H9 (cell line): ENCODE results near the gene CD300E. TPM values are rescaled to one million over a fixed set of nuclear protein-coding genes. Genes with fewer than 3 reads are reported as not detected.

ENCODE experiments used
- DNase-seq: peaks from one replicate; pipeline ENCODE4 v3.0.0-alpha.2; 2017
- H2AFZ ChIP-seq: one replicate; pipeline ENCODE4 v1.6.1; 2013; ENCODE audit warnings: mild to moderate bottlenecking, low read length, control low read depth, moderate library complexity
- H2AK5ac ChIP-seq: 2 replicates; pipeline ENCODE4 v1.6.1; 2013; ENCODE audit warnings: low read length, control low read depth, mixed read lengths; ENCODE audit not compliant: insufficient read length
- H2BK120ac ChIP-seq: one replicate; pipeline ENCODE4 v1.6.1; 2013; ENCODE audit warnings: low read depth, mild to moderate bottlenecking, low read length, control low read depth, inconsistent platforms; ENCODE audit not compliant: poor library complexity, severe bottlenecking
- H2BK12ac ChIP-seq: 2 replicates; pipeline ENCODE4 v1.6.1; 2013; ENCODE audit warnings: low read length, control low read depth, mixed read lengths, low read depth; ENCODE audit not compliant: insufficient read length
- H2BK15ac ChIP-seq: 2 replicates; pipeline ENCODE4 v1.6.1; 2013; ENCODE audit warnings: low read depth, low read length, control low read depth
- H2BK20ac ChIP-seq: one replicate; pipeline ENCODE4 v1.6.1; 2013; ENCODE audit warnings: low read depth, mild to moderate bottlenecking, low read length, control low read depth, inconsistent platforms; ENCODE audit not compliant: poor library complexity, severe bottlenecking
- H2BK5ac ChIP-seq: 2 replicates; pipeline ENCODE4 v1.6.1; 2013; ENCODE audit warnings: low read length, control low read depth, mixed read lengths; ENCODE audit not compliant: insufficient read length
- H3K14ac ChIP-seq: 2 replicates; pipeline ENCODE4 v1.6.1; 2013; ENCODE audit warnings: low read length, control low read depth; ENCODE audit not compliant: insufficient read depth
- H3K18ac ChIP-seq: 2 replicates; pipeline ENCODE4 v1.6.1; 2013; ENCODE audit warnings: low read depth, mild to moderate bottlenecking, mixed read lengths, low read length, control low read depth; ENCODE audit not compliant: insufficient read length
- H3K23ac ChIP-seq: 2 replicates; pipeline ENCODE4 v1.6.1; 2013; ENCODE audit warnings: low read length, control low read depth, mixed read lengths, low read depth; ENCODE audit not compliant: insufficient read length
- H3K23me2 ChIP-seq: 2 replicates; pipeline ENCODE4 v1.6.1; 2013; ENCODE audit warnings: low read depth, mild to moderate bottlenecking, mixed read lengths, low read length, control low read depth; ENCODE audit not compliant: insufficient read length, poor library complexity, severe bottlenecking
- H3K27ac ChIP-seq: 2 replicates; pipeline ENCODE4 v1.5.1; 2013; ENCODE audit warnings: low read length, control low read depth, mixed read lengths, low read depth; ENCODE audit not compliant: insufficient read length
- H3K27me3 ChIP-seq: 2 replicates; pipeline ENCODE4 v1.6.1; 2013; ENCODE audit warnings: low read length, control low read depth, inconsistent platforms; ENCODE audit not compliant: insufficient read depth
- H3K4ac ChIP-seq: 2 replicates; pipeline ENCODE4 v1.6.1; 2013; ENCODE audit warnings: low read depth, mild to moderate bottlenecking, control low read depth, inconsistent platforms, low read length, moderate library complexity
- H3K4me1 ChIP-seq: 2 replicates; pipeline ENCODE4 v1.6.1; 2013; ENCODE audit warnings: low read length, control low read depth, inconsistent platforms; ENCODE audit not compliant: insufficient read depth
- H3K4me2 ChIP-seq: 2 replicates; pipeline ENCODE4 v1.6.1; 2013; ENCODE audit warnings: low read length, control low read depth, mixed read lengths; ENCODE audit not compliant: insufficient read length, insufficient read depth
- H3K56ac ChIP-seq: 2 replicates; pipeline ENCODE4 v1.6.1; 2013; ENCODE audit warnings: low read depth, mild to moderate bottlenecking, mixed read lengths, low read length, control low read depth; ENCODE audit not compliant: insufficient read length
- H3K79me1 ChIP-seq: 2 replicates; pipeline ENCODE4 v1.6.1; 2013; ENCODE audit warnings: low read depth, mild to moderate bottlenecking, moderate library complexity, low read length, control low read depth, inconsistent platforms; ENCODE audit not compliant: insufficient read depth, poor library complexity, severe bottlenecking
- H3K79me2 ChIP-seq: 2 replicates; pipeline ENCODE4 v1.6.1; 2013; ENCODE audit warnings: low read length, control low read depth, inconsistent platforms; ENCODE audit not compliant: insufficient read depth
- H3K9ac ChIP-seq: 2 replicates; pipeline ENCODE4 v1.6.1; 2013; ENCODE audit warnings: low read length, control low read depth, mixed read lengths; ENCODE audit not compliant: insufficient read length; ENCODE audit errors: extremely low read depth
- H3K9me3 ChIP-seq: one replicate; pipeline ENCODE4 v1.6.1; 2013; ENCODE audit warnings: low read depth, low read length, inconsistent platforms; ENCODE audit not compliant: control insufficient read depth
- H3T11ph ChIP-seq: one replicate; pipeline ENCODE4 v1.6.1; 2013; ENCODE audit warnings: mild to moderate bottlenecking, low read length, control low read depth, inconsistent platforms
- H4K20me1 ChIP-seq: one replicate; pipeline ENCODE4 v1.6.1; 2013; ENCODE audit not compliant: control insufficient read depth, insufficient read length, insufficient read depth
- H4K5ac ChIP-seq: 2 replicates; pipeline ENCODE4 v1.6.1; 2013; ENCODE audit warnings: low read depth, mild to moderate bottlenecking, mixed read lengths, low read length, control low read depth; ENCODE audit not compliant: insufficient read length
- H4K8ac ChIP-seq: replicated peaks from 2 replicates; pipeline ENCODE4 v1.6.1; 2013; ENCODE audit warnings: low read length, control low read depth, mixed read lengths, low read depth; ENCODE audit not compliant: insufficient read length
- H4K91ac ChIP-seq: 2 replicates; pipeline ENCODE4 v1.6.1; 2013; ENCODE audit warnings: low read depth, mild to moderate bottlenecking, moderate library complexity, mixed read lengths, low read length, control low read depth; ENCODE audit not compliant: insufficient read length
- H3K27ac Mint-ChIP-seq, 3 experiments: 2 replicates in 2 of 3; 3 replicates in 1 of 3; pipeline ENCODE4 v1.8.0; 2020 to 2021; ENCODE audit warnings: mixed read lengths in 3 of 3, mild to moderate bottlenecking in 1 of 3, moderate library complexity in 1 of 3
- H3K27me3 Mint-ChIP-seq: 2 replicates; pipeline ENCODE4 v1.8.0; 2021; ENCODE audit warnings: low read depth, mild to moderate bottlenecking, moderate library complexity, mixed read lengths
- H3K36me3 Mint-ChIP-seq, 3 experiments: 2 replicates in 2 of 3; 3 replicates in 1 of 3; pipeline ENCODE4 v1.8.0; 2020 to 2021; ENCODE audit warnings: low read depth in 3 of 3, mixed read lengths in 3 of 3; ENCODE audit not compliant: insufficient read depth in 1 of 3
- H3K4me1 Mint-ChIP-seq, 2 experiments: 2 replicates each; pipeline ENCODE4 v1.8.0; 2020; ENCODE audit warnings: mixed read lengths in 2 of 2
- H3K4me3 Mint-ChIP-seq, 2 experiments: 2 replicates in 1 of 2; 3 replicates in 1 of 2; pipeline ENCODE4 v1.8.0; 2020 to 2021; ENCODE audit warnings: mild to moderate bottlenecking in 2 of 2, mixed read lengths in 2 of 2, moderate library complexity in 1 of 2
- H3K9me3 Mint-ChIP-seq, 2 experiments: 2 replicates in 1 of 2; 3 replicates in 1 of 2; pipeline ENCODE4 v1.8.0; 2020; ENCODE audit warnings: mild to moderate bottlenecking in 2 of 2, mixed read lengths in 2 of 2, moderate library complexity in 1 of 2
- CTCF ChIP-seq: fragments of 200-600 bp; sonication (generic); conservative IDR thresholded peaks from 3 replicates; pipeline ENCODE4 v1.8.0; 2021; ENCODE audit warnings: antibody characterized with exemption, mild to moderate bottlenecking
- WGBS: extraction: QIAGEN DNeasy Blood & Tissue Kit; methylation state at CpG from one replicate; pipeline ENCODE4 v1.1.7; 2013; ENCODE audit warnings: missing lambda C conversion rate, low lambda C conversion rate, mixed read lengths; ENCODE audit not compliant: insufficient read length; ENCODE audit errors: extremely low coverage; 5-methylcytosine and 5-hydroxymethylcytosine counted together
- total RNA-seq: library from RNA; stranded (reverse); gene quantifications from 2 replicates; pipeline ENCODE4 v1.2.1, GENCODE V29; 2021

The CD300E gene
- total RNA-seq, 1 experiment from 2014 or later: not detected

DNA sequence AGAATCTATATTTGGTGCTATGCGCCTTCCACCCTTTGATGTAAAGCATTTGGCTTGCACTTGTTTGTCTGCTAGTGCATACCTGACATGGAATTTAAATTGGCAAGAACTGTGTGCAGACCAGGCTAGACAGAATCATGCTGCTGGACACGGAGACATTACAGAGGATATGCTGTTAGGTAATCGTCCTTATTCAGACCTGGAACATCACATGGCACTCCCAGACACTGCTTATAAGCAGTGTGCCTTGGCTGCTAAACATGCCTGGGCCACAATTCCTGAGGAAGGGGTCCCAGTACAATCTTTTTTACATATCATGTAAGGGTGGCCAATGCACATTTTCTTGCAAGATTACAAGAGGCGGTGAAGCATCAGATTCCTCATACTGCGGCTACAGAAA, 37.8 kb downstream of the CD300E start:
- Histone ChIP-seq H2AFZ (no peak overlapping the region), H2BK15ac (no peak overlapping the region), H3K9ac (no peak overlapping the region), H3K27me3 (no peaks in the 10 kb centered on the region), H2BK12ac (no peak overlapping the region), H3K23me2 (no peaks in the 10 kb centered on the region), H3K4me1 (no peaks in the 10 kb centered on the region), H4K91ac (no peak overlapping the region), H3K9me3 (no peaks in the 10 kb centered on the region), H3K4ac (no peak overlapping the region), H3K27ac (no peak overlapping the region), H4K5ac (no peak overlapping the region), H3K79me2 (no peaks in the 10 kb centered on the region), H3K23ac (no peak overlapping the region), H2BK5ac (no peak overlapping the region), H3K79me1 (no peaks in the 10 kb centered on the region), H3T11ph (no peak overlapping the region), H3K4me2 (no peak overlapping the region), H4K8ac (no peak overlapping the region), H2BK20ac (no peak overlapping the region), H4K20me1 (no peaks in the 10 kb centered on the region), H3K18ac (no peak overlapping the region), H2BK120ac (no peak overlapping the region), H3K56ac (no peak overlapping the region), H2AK5ac (no peak overlapping the region), H3K14ac (no peak overlapping the region)
- no peak for TF ChIP-seq CTCF
- Mint-ChIP-seq H3K27ac (no peak overlapping the region), H3K27me3 (peaks cover 27% of the 10 kb centered on the region), H3K4me3 (no peak overlapping the region), H3K9me3 (no peaks in the 10 kb centered on the region; a peak in 1 of 5 replicates), H3K4me1 (no peaks in the 10 kb centered on the region; a peak in 1 of 4 replicates), H3K36me3 (no peaks in the 10 kb centered on the region)
- no peak for DNase-seq
- no CpG with 5 or more reads among the region's 5 CpGs for WGBS
